ENCODE measurements around the gene HERPUD1.
A peak's percentile ranks its signal among the peaks of the same experiment; 100 is the strongest.

The HERPUD1 gene

GRCh38 chr16:56886826-56887225 lies 45.1 kb upstream of the HERPUD1 start:
- no peaks in the 10 kb centered on the region for H3K27me3 ChIP-seq (ENCODE audit: insufficient read depth, poor library complexity, severe bottlenecking)
- H3K4me3 ChIP-seq (replicated peaks; ENCODE audit: insufficient read depth, low read length) = no peak overlapping the region
- TF ChIP-seq SPI1 (IDR thresholded peaks at IDR 0.05; ENCODE audit: borderline replicate concordance, low read depth) = no peak
- no peak for TF ChIP-seq REST (IDR thresholded peaks at IDR 0.05; ENCODE audit: insufficient replicate concordance, low read depth)
- TF ChIP-seq CTCF (IDR thresholded peaks at IDR 0.05; ENCODE audit: insufficient read depth, low read length) = no peak
- TF ChIP-seq GABPA (IDR thresholded peaks at IDR 0.05; ENCODE audit: low read depth) = no peak
- no peak for DNase-seq (ENCODE audit: low read depth in 1 of 2, low spot score in 1 of 2)
- no peak overlapping the region for H3K27ac ChIP-seq (replicated peaks)

GRCh38 chr16:56888806-56889205 lies 43.1 kb upstream of the HERPUD1 start:
- H3K27ac ChIP-seq (replicated peaks) = no peak overlapping the region
- TF ChIP-seq GABPA (IDR thresholded peaks at IDR 0.05; ENCODE audit: low read depth) (no peak), CTCF (IDR thresholded peaks at IDR 0.05; ENCODE audit: insufficient read depth, low read length) (no peak), POLR2AphosphoS5 (IDR thresholded peaks at IDR 0.05; ENCODE audit: low read depth) (no peak), REST (IDR thresholded peaks at IDR 0.05; ENCODE audit: insufficient replicate concordance, low read depth) (no peak), SPI1 (IDR thresholded peaks at IDR 0.05; ENCODE audit: borderline replicate concordance, low read depth) (peak; percentile 37; the same call in 1 of the 2 replicates)
- H3K27me3 ChIP-seq (ENCODE audit: insufficient read depth, poor library complexity, severe bottlenecking) = no peaks in the 10 kb centered on the region
- DNase-seq (ENCODE audit: low read depth in 1 of 2, low spot score in 1 of 2) = peak in 1 of 2 experiments; percentile 74
- H3K4me3 ChIP-seq (replicated peaks; ENCODE audit: insufficient read depth, low read length) = no peak overlapping the region

- TF ChIP-seq POLR2AphosphoS5 (IDR thresholded peaks at IDR 0.05; ENCODE audit: low read depth) = no peak
- TF ChIP-seq GABPA (IDR thresholded peaks at IDR 0.05; ENCODE audit: low read depth) = no peak
- no peak for TF ChIP-seq CTCF (IDR thresholded peaks at IDR 0.05; ENCODE audit: insufficient read depth, low read length)
- TF ChIP-seq SPI1 (IDR thresholded peaks at IDR 0.05; ENCODE audit: borderline replicate concordance, low read depth) = no peak
- TF ChIP-seq REST (IDR thresholded peaks at IDR 0.05; ENCODE audit: insufficient replicate concordance, low read depth) = no peak
- Histone ChIP-seq H3K4me3 (replicated peaks; ENCODE audit: insufficient read depth, low read length) (no peak overlapping the region), H3K27ac (replicated peaks) (no peak overlapping the region), H3K27me3 (ENCODE audit: insufficient read depth, poor library complexity, severe bottlenecking) (no peaks in the 10 kb centered on the region)
- no peak for DNase-seq (ENCODE audit: low read depth in 1 of 2, low spot score in 1 of 2)
These were observed 42.7 kb upstream of the HERPUD1 start for GRCh38 chr16:56889206-56889605.

Measured in HL-60 (cell line).